K562 (cell line): ENCODE data around the gene LTA. TPM values are rescaled to one million over a fixed set of nuclear protein-coding genes. Genes with fewer than 3 reads are reported as not detected.

Source experiments
- FIP1L1 ChIP-seq: fragments of 200-400 bp; formaldehyde crosslinking; IDR thresholded peaks from 2 replicates; pipeline ENCODE4 v1.6.1; 2018; ENCODE audit warnings: mild to moderate bottlenecking, low read depth, low read length; ENCODE audit not compliant: poor library complexity, severe bottlenecking
- GTF2E2 ChIP-seq: fragments of 200-800 bp; sonication (Bioruptor generic); IDR thresholded peaks from 2 replicates; pipeline ENCODE4 v1.6.1; 2016; ENCODE audit warnings: missing genetic modification characterization, missing compliant biosample characterization
- KLF10 ChIP-seq: fragments of 250-450 bp; sonication (Bioruptor Pico); IDR thresholded peaks from 2 replicates; pipeline ENCODE4 v1.6.1; 2021; ENCODE audit warnings: matching md5 sums
- MYNN ChIP-seq, 2 experiments: sonication (generic); formaldehyde crosslinking in 1 of 2; IDR thresholded peaks; 2 replicates each; pipeline versions ENCODE4 v1.5.0 to v1.6.1; 2016 to 2020; ENCODE audit warnings: antibody characterized with exemption in 1 of 2, missing genetic modification reagents in 1 of 2
- RB1 ChIP-seq: fragments of 450-650 bp; IDR thresholded peaks from 2 replicates; pipeline ENCODE4 v1.6.1; 2017; ENCODE audit warnings: low read depth, mild to moderate bottlenecking
- RUNX1 ChIP-seq: sonication (generic); IDR thresholded peaks from 2 replicates; pipeline ENCODE4 v1.6.1; 2016; ENCODE audit warnings: antibody characterized with exemption, low read depth
- SIRT6 ChIP-seq: IDR thresholded peaks from one replicate; pipeline ENCODE4 v1.6.1; 2012; ENCODE audit warnings: low read depth, mild to moderate bottlenecking, control low read depth, inconsistent platforms, low read length, moderate library complexity
- TAF9B ChIP-seq: fragments of 450-650 bp; IDR thresholded peaks from 2 replicates; pipeline ENCODE4 v1.6.1; 2018; ENCODE audit warnings: mild to moderate bottlenecking; ENCODE audit not compliant: partially characterized antibody
- TRIM28 ChIP-seq: fragments of 450-650 bp; IDR thresholded peaks from 2 replicates; pipeline ENCODE4 v1.6.1; 2017
- ZC3H8 ChIP-seq: fragments of 450-650 bp; IDR thresholded peaks from 2 replicates; pipeline ENCODE4 v1.6.1; 2017
- ZNF121 ChIP-seq: sonication (generic); formaldehyde crosslinking; conservative IDR thresholded peaks from 2 replicates; pipeline ENCODE4 v1.8.0; 2022; ENCODE audit warnings: missing genetic modification reagents
- ZNF143 ChIP-seq: sonication (generic); formaldehyde crosslinking; IDR thresholded peaks from 2 replicates; pipeline ENCODE4 v1.9.0; 2022; ENCODE audit warnings: mild to moderate bottlenecking, missing genetic modification reagents
- polyA plus RNA-seq, 8 experiments: library from polyadenylated mRNA; depleted of rRNA in 4 of 8; stranded (reverse) in 5 of 8; unstranded in 3 of 8; fragments of >200 nt; fragmentation: Nextera tagmentation in 2 of 8; fragmentation: Illumina TruSeq in 1 of 8; extraction: Ambion mirVana in 2 of 8; extraction: Trizol in 1 of 8; gene quantifications; 2 replicates each; pipeline versions ENCODE4 v1.2.1 to v1.2.3, GENCODE V29; 2011 to 2014; ENCODE audit warnings: inconsistent platforms in 1 of 8, missing spikeins in 1 of 8
- total RNA-seq, 7 experiments: library from RNA; depleted of rRNA in 6 of 7; stranded (reverse); fragments of >200 nt in 6 of 7; fragmentation: Illumina TruSeq in 2 of 7; extraction: Trizol in 2 of 7; gene quantifications; 2 replicates each; pipeline versions ENCODE4 v1.2.1 to v1.2.3, GENCODE V29; 2011 to 2021; ENCODE audit warnings: low replicate concordance in 1 of 7
- TF ChIP-seq, protein P1 (sequence below): fragments of 450-650 bp; IDR thresholded peaks from 2 replicates; pipeline ENCODE4 v1.6.1; 2016; ENCODE audit warnings: mild to moderate bottlenecking, moderate library complexity
- TF ChIP-seq, protein P2 (sequence below): fragments of 250-450 bp; sonication (Bioruptor Pico); IDR thresholded peaks from 2 replicates; pipeline ENCODE4 v1.5.0; 2020; ENCODE audit warnings: mild to moderate bottlenecking, borderline replicate concordance

LTA gene
- total and polyA plus RNA-seq, 9 of the 15 experiments (the other 6 are each of a cell fraction or from before 2014, with no cell fraction given) = 0.80 TPM; not detected in 8

DNA sequence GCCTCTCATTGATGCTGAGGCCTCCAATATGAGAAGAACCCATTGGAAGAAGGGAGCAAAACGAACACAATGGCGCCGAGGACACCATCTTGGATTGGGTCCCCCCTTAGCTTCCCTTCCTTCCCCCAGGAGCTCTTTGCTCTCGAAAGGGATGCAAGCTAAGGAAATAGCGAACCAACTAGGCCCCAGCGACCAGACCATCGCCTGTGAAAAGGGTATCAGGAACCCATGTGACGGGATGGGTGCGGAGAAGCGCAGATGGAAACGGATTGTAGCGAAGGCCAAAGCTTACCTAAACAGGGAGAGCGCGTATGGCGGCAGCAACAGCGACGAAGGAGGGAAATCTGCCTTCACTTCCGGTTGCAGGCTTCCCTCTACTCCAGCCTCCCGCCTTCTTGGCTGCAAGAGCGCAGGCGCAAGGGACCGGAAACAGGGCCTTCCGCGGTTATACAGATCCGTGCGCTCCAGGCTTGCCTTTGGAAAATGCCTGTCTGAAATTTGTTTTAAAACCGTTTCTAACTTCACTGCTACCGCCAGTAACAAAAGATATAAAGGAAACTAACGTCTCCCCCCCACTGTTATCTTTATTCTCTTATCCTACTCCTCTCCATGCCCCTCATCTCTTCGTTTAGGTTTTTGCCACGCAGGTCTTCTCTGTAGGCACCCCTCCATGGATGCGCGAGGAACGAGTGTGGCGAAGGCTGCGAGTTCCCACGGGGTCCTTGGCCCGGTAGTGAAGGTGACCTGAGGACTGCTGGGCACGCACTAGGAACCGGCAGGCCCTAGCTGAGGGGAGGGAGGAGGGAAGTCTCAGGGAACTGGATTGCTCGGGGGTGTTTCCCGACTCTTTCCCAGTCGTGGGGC, 30.2 kb upstream of the LTA start, which contains the start of gene DDX39B (continued):
- TF ChIP-seq, protein P1, sequence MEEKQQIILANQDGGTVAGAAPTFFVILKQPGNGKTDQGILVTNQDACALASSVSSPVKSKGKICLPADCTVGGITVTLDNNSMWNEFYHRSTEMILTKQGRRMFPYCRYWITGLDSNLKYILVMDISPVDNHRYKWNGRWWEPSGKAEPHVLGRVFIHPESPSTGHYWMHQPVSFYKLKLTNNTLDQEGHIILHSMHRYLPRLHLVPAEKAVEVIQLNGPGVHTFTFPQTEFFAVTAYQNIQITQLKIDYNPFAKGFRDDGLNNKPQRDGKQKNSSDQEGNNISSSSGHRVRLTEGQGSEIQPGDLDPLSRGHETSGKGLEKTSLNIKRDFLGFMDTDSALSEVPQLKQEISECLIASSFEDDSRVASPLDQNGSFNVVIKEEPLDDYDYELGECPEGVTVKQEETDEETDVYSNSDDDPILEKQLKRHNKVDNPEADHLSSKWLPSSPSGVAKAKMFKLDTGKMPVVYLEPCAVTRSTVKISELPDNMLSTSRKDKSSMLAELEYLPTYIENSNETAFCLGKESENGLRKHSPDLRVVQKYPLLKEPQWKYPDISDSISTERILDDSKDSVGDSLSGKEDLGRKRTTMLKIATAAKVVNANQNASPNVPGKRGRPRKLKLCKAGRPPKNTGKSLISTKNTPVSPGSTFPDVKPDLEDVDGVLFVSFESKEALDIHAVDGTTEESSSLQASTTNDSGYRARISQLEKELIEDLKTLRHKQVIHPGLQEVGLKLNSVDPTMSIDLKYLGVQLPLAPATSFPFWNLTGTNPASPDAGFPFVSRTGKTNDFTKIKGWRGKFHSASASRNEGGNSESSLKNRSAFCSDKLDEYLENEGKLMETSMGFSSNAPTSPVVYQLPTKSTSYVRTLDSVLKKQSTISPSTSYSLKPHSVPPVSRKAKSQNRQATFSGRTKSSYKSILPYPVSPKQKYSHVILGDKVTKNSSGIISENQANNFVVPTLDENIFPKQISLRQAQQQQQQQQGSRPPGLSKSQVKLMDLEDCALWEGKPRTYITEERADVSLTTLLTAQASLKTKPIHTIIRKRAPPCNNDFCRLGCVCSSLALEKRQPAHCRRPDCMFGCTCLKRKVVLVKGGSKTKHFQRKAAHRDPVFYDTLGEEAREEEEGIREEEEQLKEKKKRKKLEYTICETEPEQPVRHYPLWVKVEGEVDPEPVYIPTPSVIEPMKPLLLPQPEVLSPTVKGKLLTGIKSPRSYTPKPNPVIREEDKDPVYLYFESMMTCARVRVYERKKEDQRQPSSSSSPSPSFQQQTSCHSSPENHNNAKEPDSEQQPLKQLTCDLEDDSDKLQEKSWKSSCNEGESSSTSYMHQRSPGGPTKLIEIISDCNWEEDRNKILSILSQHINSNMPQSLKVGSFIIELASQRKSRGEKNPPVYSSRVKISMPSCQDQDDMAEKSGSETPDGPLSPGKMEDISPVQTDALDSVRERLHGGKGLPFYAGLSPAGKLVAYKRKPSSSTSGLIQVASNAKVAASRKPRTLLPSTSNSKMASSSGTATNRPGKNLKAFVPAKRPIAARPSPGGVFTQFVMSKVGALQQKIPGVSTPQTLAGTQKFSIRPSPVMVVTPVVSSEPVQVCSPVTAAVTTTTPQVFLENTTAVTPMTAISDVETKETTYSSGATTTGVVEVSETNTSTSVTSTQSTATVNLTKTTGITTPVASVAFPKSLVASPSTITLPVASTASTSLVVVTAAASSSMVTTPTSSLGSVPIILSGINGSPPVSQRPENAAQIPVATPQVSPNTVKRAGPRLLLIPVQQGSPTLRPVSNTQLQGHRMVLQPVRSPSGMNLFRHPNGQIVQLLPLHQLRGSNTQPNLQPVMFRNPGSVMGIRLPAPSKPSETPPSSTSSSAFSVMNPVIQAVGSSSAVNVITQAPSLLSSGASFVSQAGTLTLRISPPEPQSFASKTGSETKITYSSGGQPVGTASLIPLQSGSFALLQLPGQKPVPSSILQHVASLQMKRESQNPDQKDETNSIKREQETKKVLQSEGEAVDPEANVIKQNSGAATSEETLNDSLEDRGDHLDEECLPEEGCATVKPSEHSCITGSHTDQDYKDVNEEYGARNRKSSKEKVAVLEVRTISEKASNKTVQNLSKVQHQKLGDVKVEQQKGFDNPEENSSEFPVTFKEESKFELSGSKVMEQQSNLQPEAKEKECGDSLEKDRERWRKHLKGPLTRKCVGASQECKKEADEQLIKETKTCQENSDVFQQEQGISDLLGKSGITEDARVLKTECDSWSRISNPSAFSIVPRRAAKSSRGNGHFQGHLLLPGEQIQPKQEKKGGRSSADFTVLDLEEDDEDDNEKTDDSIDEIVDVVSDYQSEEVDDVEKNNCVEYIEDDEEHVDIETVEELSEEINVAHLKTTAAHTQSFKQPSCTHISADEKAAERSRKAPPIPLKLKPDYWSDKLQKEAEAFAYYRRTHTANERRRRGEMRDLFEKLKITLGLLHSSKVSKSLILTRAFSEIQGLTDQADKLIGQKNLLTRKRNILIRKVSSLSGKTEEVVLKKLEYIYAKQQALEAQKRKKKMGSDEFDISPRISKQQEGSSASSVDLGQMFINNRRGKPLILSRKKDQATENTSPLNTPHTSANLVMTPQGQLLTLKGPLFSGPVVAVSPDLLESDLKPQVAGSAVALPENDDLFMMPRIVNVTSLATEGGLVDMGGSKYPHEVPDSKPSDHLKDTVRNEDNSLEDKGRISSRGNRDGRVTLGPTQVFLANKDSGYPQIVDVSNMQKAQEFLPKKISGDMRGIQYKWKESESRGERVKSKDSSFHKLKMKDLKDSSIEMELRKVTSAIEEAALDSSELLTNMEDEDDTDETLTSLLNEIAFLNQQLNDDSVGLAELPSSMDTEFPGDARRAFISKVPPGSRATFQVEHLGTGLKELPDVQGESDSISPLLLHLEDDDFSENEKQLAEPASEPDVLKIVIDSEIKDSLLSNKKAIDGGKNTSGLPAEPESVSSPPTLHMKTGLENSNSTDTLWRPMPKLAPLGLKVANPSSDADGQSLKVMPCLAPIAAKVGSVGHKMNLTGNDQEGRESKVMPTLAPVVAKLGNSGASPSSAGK = peak; percentile 90
- TF ChIP-seq GTF2E2 (tag) (peak; percentile 98), RB1 (peak; percentile 95; the same call in 1 of the 2 replicates), ZC3H8 (peak; percentile 67; the same call in 1 of the 2 replicates), MYNN (IDR thresholded peaks at IDR 0.05) (0 out of 2 replicates have a peak, but pooled peaks have one; percentile 23), MYNN (CRISPR knock-in tag; IDR thresholded peaks at IDR 0.05) (no peak), ZNF121 (no peak), SIRT6 (no peak), FIP1L1 (no peak), KLF10 (no peak), TRIM28 (peak; percentile 62), TAF9B (peak; percentile 100), ZNF143 (CRISPR knock-in tag) (peak; percentile 33; the same call in 1 of the 2 replicates), RUNX1 (0 out of 2 replicates have a peak, but pooled peaks have one; percentile 22)
- TF ChIP-seq, protein P2, sequence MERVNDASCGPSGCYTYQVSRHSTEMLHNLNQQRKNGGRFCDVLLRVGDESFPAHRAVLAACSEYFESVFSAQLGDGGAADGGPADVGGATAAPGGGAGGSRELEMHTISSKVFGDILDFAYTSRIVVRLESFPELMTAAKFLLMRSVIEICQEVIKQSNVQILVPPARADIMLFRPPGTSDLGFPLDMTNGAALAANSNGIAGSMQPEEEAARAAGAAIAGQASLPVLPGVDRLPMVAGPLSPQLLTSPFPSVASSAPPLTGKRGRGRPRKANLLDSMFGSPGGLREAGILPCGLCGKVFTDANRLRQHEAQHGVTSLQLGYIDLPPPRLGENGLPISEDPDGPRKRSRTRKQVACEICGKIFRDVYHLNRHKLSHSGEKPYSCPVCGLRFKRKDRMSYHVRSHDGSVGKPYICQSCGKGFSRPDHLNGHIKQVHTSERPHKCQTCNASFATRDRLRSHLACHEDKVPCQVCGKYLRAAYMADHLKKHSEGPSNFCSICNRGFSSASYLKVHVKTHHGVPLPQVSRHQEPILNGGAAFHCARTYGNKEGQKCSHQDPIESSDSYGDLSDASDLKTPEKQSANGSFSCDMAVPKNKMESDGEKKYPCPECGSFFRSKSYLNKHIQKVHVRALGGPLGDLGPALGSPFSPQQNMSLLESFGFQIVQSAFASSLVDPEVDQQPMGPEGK = no peak
